Umbilical cord (tissue), 2 donors: ENCODE data around the gene DDC. TPM values are rescaled to one million over a fixed set of nuclear protein-coding genes. Genes with fewer than 3 reads are reported as not detected.
A peak's percentile ranks its signal among the peaks of the same experiment; 100 is the strongest.
"Not testable (repeated sequence)": the region's sequence is repeated elsewhere in the genome, so short reads cannot be mapped to it uniquely, and the experiment has no call there.

ENCODE experiments used
- DNase-seq: peaks from one replicate; pipeline ENCODE4 v3.0.0-alpha.2; 2015; ENCODE audit warnings: low spot score
- total RNA-seq: library from RNA; depleted of rRNA; stranded (reverse); fragments of >200 nt; gene quantifications from one replicate; pipeline ENCODE4 v1.2.3, GENCODE V29; 2014; ENCODE audit warnings: low replicate concordance; ENCODE audit not compliant: insufficient read depth

Gene DDC
- total RNA-seq, 1 donor from 2014 or later: 8.9 TPM

DNA sequence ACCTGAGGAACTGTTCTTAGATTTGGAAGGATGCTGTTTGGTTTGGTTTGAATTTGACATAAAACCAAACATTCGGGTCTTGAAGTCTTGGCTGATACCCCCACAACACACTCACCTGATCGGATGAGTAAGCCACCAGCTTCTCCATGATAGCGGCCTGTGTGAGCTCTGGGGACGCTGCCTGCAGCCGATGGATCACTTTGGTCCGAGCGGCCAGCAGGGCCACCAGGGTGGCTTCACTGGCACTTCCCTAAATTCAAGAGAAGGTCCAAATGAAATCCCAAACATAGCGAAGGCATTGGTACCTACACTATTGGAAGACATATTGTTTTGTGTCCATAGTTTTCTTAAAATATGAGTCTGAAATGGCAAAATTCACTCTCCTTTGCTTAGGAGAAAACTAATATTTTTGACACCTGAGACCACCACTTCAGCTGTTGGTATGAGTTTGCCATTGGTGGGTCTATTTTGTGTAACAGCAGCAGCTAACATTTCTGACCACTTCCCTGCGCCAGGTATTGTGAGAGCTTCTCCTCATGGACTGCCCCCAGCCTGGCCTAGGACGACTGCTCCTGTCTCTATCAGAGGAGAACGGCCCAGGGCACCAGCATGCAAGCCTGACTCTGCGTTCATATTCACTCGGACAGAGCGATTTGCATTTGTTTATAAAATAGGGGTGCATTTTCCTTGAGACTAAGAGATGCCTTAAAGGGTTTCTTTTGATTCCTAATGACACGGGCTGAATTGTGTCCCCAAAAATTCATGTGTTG, 35.9 kb downstream of the DDC start:
- no peak for DNase-seq

GRCh38 chr7:50528266-50529092, 36.7 kb downstream of the DDC start:
- DNase-seq: no peak

GRCh38 chr7:50519350-50519749, 45.9 kb downstream of the DDC start:
- not testable (repeated sequence) for DNase-seq

DNA sequence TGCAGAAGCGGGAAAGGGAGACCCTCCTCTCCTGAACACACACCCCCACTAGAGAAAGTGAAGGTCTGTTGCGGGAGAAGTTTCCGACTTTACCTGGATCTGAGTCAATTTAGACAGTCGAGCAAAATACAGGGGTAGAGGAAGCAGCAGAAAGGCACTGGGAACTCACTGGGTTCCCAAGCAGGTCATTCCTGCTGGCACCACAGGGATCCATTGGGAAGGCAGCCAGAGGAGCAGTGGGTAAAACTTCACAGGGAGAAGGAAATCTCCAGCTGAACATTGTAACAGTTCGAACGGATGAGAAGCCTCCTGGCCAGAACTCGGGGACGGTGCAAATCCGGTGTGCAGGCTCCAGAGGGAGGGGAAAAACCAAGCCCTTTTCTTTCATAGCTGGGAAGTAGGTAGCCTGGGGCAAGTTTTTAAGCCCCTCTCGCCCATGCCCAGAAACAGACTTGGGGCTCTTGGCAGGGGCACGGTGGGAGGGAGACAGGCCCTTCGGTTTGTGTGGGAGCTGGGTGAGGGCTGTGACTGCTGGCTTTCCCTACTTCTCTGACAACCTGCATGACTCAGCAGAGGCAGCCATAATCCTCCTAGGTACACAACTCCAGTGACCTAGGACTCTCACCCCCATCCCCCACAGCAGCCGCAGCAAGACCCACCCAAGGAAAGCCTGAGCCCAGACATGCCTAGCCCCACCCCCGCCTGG, 51.9 kb downstream of the DDC start:
- no peak for DNase-seq

DNA sequence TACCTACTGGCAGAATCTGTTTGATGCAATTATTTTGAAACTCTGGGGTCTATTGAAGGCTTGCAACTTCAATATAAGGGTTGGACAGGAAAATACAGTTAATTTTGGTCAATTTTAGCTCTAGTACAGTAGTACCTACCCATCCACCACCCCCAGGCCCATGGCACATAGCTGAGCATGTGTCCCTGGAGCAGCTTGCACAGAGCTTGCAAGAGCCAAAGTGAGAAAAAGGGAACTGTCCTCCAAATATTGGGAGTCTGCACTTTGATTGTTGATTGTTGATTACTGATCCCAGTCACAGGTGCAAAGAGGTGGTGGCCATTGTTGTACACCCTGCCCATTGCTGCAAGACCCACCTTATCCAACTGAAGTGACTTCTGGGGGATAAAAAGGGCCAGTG, 52.8 kb downstream of the DDC start:
- no peak for DNase-seq

DNA sequence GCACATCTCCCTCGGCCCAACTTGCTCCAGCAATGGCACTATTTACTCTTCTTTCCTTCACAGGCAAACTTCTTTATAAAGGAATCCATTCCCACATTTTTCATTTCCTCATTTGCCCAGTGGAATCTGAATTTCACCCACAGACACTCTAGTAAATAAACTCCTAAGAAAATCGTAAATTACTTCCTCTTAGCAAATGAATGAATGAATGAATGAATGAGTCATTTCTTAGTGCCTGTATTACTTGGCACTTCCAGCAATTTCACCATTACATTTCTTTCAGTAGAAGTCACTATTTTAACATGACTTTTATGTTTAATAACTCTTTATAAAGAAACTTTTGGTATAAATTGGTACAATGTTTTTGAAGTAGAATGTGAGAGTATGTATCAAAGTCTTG, 55.7 kb downstream of the DDC start:
- DNase-seq: no peak

GRCh38 chr7:50508471-50508943, 56.7 kb downstream of the DDC start:
- DNase-seq: no peak

DNA sequence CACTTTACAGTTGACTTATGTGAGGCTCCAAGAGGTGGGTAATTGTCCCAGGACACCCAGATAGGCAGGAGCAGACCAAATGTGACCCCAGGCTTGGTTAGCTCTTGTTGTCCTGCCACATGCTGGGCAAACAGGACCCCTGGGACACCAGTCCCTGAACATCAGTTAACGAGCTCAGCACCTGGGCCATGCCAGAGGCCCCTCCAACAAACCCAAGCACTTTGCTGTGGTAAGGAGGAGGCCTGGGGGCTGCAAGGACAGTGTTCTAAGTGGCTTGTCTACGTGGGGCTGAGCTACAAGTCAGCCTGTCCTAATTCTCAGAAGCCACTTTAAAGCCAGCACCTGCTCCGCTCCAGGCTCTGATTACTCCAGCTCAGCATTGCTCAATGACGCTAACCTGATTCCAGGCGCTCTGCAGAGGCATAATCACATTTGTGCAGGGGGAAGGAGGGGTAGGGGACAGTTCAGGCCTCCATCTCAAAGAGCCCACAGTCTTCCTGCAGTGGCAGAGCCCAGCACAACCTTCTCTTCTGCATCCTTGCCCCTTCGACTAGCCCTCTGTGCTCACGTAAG, 57.2 kb downstream of the DDC start:
- DNase-seq: no peak

DNA sequence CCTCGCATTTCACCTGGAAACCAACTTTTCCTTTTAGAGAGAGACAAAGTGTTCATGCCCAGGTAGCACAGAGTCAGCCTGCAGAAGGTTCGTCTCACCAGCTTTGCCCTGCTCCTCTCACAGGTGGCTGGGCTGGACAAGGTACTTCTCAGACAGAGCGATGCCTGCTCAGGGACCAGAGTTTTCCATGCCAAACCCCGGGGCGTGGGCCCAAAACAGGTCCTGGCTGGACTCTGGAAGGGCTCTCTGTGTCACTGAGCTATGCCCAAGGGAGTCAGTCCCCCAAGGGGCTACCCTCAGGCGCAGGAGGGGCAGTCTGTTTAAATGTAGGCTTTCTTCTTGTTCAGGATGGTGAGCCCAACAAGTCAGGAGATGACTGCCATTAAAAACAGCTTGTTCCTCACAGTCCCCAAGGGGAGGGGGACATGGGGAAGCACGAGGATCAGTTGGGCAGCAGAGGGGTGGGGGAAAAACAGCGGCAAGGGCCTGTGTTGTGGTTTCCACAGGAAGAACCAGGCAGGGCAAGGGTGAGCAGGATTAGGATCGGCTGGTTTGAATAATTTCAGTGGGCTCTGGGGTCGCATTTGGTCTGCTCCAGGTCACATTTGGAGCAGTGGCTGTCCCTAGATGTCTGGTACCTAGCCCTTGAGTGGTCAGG, 59.5 kb downstream of the DDC start:
- DNase-seq: no peak

DNA sequence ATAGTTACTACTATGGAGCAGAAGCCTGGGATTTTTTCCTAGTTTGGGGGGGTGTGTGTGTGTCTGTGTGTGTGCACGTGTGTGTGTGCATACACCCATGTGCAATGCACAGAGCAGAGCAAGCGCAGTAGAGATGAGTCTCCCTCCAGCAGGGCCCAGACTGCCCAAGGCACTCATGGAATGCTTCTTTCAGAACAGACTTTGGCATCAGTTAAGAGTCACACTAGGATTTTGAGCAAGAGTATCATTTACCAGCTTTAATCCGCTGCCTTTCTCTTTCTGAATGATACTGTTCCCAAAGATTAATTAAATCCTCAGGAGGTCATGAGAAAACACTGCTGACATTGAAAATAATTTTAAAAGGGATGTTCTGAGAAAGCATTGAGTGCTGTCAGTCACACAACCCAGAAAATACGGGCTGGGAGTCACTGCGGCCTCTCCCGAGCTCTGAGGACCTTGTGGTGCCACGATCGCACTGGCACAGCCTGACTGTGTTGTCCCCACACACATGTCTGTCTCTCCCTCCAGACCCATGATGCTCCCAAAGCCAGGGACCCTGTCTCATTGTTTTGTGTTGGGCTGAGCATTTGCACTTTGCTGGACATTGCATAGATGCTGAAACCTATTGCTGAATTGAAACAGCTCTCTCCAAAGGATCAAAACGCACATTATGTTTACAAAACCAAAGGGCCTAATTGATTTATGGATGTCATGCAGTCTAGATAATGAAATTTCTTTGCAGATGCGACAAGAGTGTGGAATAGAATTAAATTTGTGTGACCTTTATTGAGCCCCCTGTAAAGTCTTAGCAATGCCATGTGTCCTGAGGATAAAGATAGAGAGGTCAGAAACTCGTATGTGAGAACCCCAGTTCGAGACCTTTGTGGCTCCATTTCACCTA, 60.3 kb downstream of the DDC start:
- DNase-seq: no peak

DNA sequence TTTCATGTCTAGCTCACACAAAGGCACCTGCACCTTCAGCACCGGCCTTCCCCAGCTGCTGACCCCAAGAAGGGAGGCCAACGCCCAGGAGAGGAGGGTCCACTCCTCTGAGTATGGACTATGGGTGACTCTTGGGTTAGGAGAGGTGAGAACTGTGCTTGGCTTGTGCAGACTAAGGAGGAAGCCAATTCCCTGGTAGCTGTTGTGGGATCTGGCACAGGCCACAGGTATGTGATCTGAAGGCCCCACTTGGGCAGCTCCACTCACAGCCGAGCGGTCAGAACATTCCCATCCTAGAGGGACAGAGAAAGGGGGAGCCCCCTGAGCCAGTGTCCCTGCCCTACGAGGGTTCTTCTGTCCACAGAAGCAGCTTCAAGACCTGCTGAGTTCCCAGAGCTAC, 62.3 kb downstream of the DDC start:
- DNase-seq: no peak

DNA sequence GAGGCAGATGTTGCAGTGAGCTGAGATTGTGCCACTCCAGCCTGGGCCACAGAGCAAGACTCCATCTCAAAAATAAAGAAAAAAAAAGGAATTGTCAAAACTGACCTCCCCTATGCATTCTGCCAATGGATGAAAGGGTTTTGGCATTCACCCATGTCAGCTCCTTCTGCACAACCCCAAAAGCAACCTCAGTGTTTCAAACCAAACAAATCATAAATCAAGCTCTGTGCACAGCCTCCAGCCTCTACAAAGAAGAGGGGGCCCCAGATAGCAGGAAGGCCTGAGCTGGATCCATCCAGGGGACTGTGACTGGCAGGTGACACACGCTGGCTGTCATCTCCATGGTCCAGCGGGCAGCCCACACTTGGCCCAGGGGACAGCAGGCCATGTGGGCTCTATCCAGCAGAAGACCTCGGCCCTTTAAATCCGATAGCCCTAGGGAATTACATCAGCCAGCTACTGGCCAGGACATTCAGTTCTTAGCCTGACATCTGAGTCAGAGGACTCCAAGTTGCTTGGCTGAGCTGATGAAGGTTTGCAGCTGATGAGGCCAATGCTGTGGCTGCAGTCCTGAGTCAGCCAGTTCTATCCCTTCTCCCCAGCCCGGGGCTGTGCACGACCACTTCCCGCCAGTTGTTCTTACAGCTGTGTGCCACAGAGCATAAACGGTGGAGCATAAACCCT, 63.1 kb downstream of the DDC start:
- DNase-seq: no peak

DNA sequence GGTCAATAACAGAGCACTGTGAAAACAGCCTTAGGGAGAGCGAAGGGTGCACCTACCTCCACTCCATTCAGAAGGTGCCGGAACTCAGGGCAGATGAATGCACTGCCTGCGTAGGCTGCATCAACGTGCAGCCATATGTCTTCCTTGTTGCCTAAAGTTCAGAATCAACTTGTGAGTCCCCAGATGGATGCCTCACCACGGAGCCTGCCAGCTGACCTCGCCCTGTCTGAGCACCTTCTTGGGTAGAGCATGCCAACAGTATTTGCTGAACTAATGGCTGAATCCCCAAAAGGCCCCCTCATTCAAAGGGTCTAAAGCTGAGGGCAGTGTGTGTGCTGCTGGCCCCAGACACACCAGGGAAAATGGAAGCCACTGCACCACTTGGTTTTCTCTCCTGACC, 66.1 kb downstream of the DDC start:
- DNase-seq: no peak

DNA sequence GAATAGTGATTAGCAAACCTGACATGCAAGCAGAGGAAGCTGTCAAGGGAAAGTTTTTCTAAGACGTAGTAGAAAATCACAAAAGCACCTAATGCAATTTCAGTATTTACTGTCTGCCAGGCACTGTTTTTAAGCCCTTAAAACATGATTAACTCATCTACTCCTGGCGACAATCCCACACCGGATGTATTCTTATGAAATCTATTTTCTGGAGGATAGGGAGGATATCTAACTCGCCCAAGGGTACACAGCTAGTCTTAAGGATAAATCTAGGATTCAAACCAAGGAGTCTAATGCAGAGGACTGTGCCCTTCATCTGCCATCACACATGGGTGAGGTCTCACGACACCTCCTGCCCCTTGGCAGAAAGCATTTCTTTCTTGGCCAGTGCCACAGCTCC, 67.2 kb downstream of the DDC start:
- DNase-seq: no peak

GRCh38 chr7:50497068-50497642, 68.0 kb downstream of the DDC start:
- peak; percentile 69 for DNase-seq

- DNase-seq: no peak
Observed at GRCh38 chr7:50496569-50496968, 68.6 kb downstream of the DDC start.

- no peak for DNase-seq
Observed at GRCh38 chr7:50495746-50496145, 69.5 kb downstream of the DDC start.

DNA sequence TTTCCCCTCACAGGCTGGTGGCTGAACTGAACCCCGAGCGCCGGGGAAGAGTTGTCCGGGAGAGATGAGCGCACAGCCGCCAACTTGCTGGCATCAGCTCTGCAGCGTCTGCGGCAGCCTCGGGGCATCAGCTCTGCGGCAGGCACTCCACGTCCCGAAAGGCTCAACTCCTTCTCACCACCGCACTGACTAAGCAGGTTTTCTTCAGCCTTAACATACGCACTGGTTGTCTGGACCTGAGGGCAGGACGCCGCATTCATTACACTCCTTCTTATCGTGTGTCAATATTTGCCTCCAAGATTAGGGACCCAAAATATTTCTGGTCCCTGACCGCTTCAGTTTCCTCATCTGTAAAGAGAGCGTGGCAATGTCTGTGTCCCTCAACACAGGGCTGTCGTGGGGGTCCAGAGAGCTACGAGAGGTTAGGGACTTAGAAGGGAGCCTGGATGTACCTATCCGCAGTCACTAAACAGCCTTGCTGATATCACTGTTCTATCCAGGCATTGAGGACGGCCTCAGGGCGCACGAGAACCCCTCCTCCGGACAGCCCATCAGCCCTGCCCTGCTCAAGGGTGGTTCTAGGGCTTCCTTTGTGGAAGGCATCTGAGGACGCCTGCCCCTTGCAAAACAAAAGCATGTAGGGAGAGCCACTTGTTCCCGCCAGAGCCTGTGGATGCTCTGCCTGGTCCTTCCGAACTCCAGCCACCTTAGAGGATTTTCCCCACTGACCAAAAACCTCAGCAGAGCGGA, 72.3 kb downstream of the DDC start:
- no peak for DNase-seq

DNA sequence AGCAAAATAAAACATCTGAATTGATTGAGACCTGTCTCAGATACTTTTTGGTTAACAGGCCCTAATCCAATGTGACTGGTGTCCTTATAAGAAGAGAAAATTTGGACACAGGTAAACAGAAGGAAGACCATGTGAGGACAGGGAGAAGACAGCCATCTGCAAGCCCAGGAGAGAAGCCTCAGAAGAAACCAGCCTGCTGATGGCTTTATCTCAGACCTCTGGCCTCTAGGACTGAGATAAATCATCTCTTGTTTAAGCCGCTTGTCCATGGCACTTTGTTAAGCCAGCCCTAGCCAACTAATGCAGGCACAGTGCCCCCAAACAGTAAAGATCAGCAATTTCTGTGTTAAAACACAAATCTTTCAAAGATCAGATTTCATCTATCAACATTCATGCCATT, 73.3 kb downstream of the DDC start:
- no peak for DNase-seq
